Loucy (cell line): ENCODE results near the gene ABCC6.
"Not testable (repeated sequence)": the region's sequence is repeated elsewhere in the genome, so short reads cannot be mapped to it uniquely, and the experiment has no call there.

Experiments used
- H2AFZ ChIP-seq: fragments of 200-600 bp; sonication (generic); 2 replicates; pipeline ENCODE4 v1.6.0; 2016; ENCODE audit warnings: antibody characterized with exemption, mild to moderate bottlenecking, low read length, moderate library complexity
- H3F3A ChIP-seq: fragments of 200-600 bp; 2 replicates; pipeline ENCODE4 v1.6.0; 2016; ENCODE audit warnings: antibody characterized with exemption, low read depth, mild to moderate bottlenecking
- H3K27me3 ChIP-seq: fragments of 200-600 bp; sonication (generic); 2 replicates; pipeline ENCODE4 v1.6.1; 2014; ENCODE audit warnings: low read length, mild to moderate bottlenecking; ENCODE audit not compliant: insufficient read depth, poor library complexity, severe bottlenecking
- H3K36me3 ChIP-seq: fragments of 200-600 bp; sonication (generic); 2 replicates; pipeline ENCODE4 v1.6.1; 2016; ENCODE audit warnings: low read length; ENCODE audit not compliant: insufficient read depth
- H3K4me1 ChIP-seq: fragments of 200-600 bp; sonication (generic); 2 replicates; pipeline ENCODE4 v1.5.1; 2014; ENCODE audit warnings: low read length, mild to moderate bottlenecking; ENCODE audit not compliant: insufficient read depth, poor library complexity, severe bottlenecking
- H3K4me2 ChIP-seq: fragments of 200-600 bp; sonication (generic); 2 replicates; pipeline ENCODE4 v1.6.0; 2014; ENCODE audit warnings: antibody characterized with exemption, low read length, low read depth, mild to moderate bottlenecking; ENCODE audit not compliant: poor library complexity, severe bottlenecking
- H3K4me3 ChIP-seq: fragments of 200-600 bp; sonication (generic); 2 replicates; pipeline ENCODE4 v1.5.1; 2014; ENCODE audit warnings: low read length, mild to moderate bottlenecking, mixed read lengths; ENCODE audit not compliant: poor library complexity, severe bottlenecking
- H3K79me2 ChIP-seq: fragments of 200-600 bp; sonication (generic); 2 replicates; pipeline ENCODE4 v1.6.1; 2014; ENCODE audit warnings: low read length; ENCODE audit not compliant: insufficient read depth
- H3K9ac ChIP-seq: fragments of 200-600 bp; sonication (generic); 2 replicates; pipeline ENCODE4 v1.6.0; 2014; ENCODE audit warnings: mild to moderate bottlenecking, low read depth, low read length, moderate library complexity; ENCODE audit not compliant: poor library complexity, severe bottlenecking
- H3K9me2 ChIP-seq: fragments of 200-600 bp; sonication (generic); replicated peaks from 2 replicates; pipeline ENCODE4 v1.6.1; 2016; ENCODE audit warnings: low read depth, low read length, mixed read lengths
- H3K9me3 ChIP-seq: fragments of 200-600 bp; sonication (generic); 2 replicates; pipeline ENCODE4 v1.6.1; 2014; ENCODE audit warnings: mild to moderate bottlenecking, antibody characterized with exemption, low read length, low read depth; ENCODE audit not compliant: insufficient read depth
- H4K20me1 ChIP-seq: fragments of 200-600 bp; sonication (generic); 2 replicates; pipeline ENCODE4 v1.6.0; 2014; ENCODE audit warnings: antibody characterized with exemption, low read length, mild to moderate bottlenecking; ENCODE audit not compliant: insufficient read depth, poor library complexity, severe bottlenecking
- EZH2phosphoT487 ChIP-seq: fragments of 200-600 bp; IDR thresholded peaks from 2 replicates; pipeline ENCODE4 v1.6.1; 2018; ENCODE audit warnings: antibody characterized with exemption, mild to moderate bottlenecking, moderate library complexity, borderline replicate concordance
- TF ChIP-seq, protein P1 (sequence below): fragments of 200-600 bp; sonication (generic); conservative IDR thresholded peaks from 2 replicates; pipeline ENCODE4 v1.5.1; 2014; ENCODE audit warnings: mild to moderate bottlenecking, antibody characterized with exemption, low read length

Gene ABCC6

DNA sequence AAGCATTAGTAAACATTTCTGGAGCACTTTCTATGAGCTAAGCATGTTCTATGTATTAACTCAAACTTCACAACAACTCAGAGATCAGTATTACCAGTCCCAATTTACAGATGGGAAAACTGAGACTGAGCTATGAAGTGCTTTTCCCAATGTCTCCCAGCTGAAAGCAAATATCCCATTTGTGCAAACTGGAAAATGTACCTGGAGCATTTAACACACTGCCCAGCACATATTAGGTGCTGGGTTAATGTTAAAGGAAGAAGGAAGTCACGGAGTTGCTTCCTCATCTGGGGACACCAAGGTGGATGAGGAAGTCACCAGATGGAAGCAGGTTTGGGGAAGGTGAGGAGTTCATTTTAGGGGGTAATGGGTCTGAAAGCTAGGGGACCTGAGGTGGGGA lies 66.1 kb downstream of the ABCC6 start:
- Histone ChIP-seq H2AFZ (no peak overlapping the region), H3K36me3 (no peaks in the 10 kb centered on the region), H3K4me2 (no peak overlapping the region), H3K9ac (no peak overlapping the region), H3K4me3 (no peak overlapping the region), H4K20me1 (no peaks in the 10 kb centered on the region), H3K4me1 (no peaks in the 10 kb centered on the region), H3K27me3 (no peaks in the 10 kb centered on the region), H3K9me2 (no peaks in the 10 kb centered on the region), H3K79me2 (no peaks in the 10 kb centered on the region), H3K9me3 (peaks cover 10% of the 10 kb centered on the region; the same call in 1 of the 2 replicates), H3F3A (no peaks in the 10 kb centered on the region)
- no peak for TF ChIP-seq EZH2phosphoT487

DNA sequence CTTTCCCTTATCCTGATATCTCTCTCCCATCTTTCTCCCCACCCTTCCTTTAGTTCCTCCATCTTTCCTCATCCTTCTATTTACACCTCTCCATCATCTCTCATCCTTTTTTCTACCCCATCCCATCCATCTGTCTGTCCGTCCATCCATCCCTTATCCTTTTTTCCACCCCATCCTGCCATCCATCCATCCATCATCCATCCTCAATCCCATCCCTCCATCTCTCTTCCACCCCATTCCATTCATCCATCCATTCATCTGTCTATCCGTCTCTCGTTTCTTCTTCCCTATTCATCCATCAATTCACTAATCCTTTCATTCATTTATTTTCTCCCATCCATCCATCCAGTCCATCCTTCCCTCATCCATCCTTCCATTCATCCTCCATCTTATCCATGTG lies 68.1 kb downstream of the ABCC6 start:
- Histone ChIP-seq H3K27me3 (no peaks in the 10 kb centered on the region), H3K9ac (no peak overlapping the region), H3K4me1 (no peaks in the 10 kb centered on the region), H3K9me3 (peaks cover 10% of the 10 kb centered on the region; the same call in 1 of the 2 replicates), H4K20me1 (no peaks in the 10 kb centered on the region), H3F3A (no peaks in the 10 kb centered on the region), H3K36me3 (no peaks in the 10 kb centered on the region), H3K4me2 (no peak overlapping the region), H3K79me2 (no peaks in the 10 kb centered on the region), H3K9me2 (no peaks in the 10 kb centered on the region), H2AFZ (no peak overlapping the region), H3K4me3 (no peak overlapping the region)
- TF ChIP-seq, protein P1, sequence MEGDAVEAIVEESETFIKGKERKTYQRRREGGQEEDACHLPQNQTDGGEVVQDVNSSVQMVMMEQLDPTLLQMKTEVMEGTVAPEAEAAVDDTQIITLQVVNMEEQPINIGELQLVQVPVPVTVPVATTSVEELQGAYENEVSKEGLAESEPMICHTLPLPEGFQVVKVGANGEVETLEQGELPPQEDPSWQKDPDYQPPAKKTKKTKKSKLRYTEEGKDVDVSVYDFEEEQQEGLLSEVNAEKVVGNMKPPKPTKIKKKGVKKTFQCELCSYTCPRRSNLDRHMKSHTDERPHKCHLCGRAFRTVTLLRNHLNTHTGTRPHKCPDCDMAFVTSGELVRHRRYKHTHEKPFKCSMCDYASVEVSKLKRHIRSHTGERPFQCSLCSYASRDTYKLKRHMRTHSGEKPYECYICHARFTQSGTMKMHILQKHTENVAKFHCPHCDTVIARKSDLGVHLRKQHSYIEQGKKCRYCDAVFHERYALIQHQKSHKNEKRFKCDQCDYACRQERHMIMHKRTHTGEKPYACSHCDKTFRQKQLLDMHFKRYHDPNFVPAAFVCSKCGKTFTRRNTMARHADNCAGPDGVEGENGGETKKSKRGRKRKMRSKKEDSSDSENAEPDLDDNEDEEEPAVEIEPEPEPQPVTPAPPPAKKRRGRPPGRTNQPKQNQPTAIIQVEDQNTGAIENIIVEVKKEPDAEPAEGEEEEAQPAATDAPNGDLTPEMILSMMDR: no peak
- no peak for TF ChIP-seq EZH2phosphoT487

DNA sequence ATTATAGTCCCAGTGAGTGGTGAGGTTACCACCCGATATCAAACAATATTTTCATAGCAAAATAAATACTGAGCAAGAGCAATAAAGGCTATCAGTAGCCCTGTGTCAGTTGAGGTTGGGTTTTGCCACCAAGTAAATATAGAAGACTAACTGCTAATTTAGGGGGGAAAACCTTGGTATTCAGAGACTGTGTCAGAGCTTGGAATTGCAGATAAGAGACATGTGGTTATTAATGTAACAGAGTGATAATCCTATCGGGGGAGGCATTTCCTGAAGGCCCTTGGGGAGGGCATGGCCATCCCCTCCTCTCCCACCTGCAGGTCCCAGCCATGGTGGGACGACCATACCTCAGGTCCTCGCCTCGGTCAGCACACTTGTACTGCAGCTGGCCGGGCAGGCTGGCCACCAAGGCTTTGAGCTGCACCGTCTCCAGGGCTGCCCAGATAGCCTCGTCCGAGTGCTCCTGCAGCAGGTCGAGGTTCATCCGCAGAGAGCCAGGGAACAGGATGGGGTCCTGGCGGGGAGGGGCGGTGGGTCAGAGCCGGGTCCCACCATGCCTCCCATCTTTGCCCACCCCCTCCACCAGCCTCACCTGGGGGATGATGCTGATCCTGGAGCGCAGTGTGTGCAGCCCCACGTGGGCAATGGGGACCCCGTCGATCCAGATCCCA lies 68.9 kb downstream of the ABCC6 start:
- no peak overlapping the region for H2AFZ ChIP-seq
- no peaks in the 10 kb centered on the region for H3K4me1 ChIP-seq
- TF ChIP-seq EZH2phosphoT487: no peak
- TF ChIP-seq, protein P1: no peak
- H3F3A ChIP-seq: no peaks in the 10 kb centered on the region
- no peaks in the 10 kb centered on the region for H3K9me2 ChIP-seq
- H4K20me1 ChIP-seq: no peaks in the 10 kb centered on the region
- no peak overlapping the region for H3K4me2 ChIP-seq
- H3K4me3 ChIP-seq: no peak overlapping the region
- H3K27me3 ChIP-seq: no peaks in the 10 kb centered on the region
- peaks cover 10% of the 10 kb centered on the region; the same call in 1 of the 2 replicates for H3K9me3 ChIP-seq
- H3K79me2 ChIP-seq: no peaks in the 10 kb centered on the region
- H3K36me3 ChIP-seq: no peaks in the 10 kb centered on the region
- H3K9ac ChIP-seq: no peak overlapping the region

DNA sequence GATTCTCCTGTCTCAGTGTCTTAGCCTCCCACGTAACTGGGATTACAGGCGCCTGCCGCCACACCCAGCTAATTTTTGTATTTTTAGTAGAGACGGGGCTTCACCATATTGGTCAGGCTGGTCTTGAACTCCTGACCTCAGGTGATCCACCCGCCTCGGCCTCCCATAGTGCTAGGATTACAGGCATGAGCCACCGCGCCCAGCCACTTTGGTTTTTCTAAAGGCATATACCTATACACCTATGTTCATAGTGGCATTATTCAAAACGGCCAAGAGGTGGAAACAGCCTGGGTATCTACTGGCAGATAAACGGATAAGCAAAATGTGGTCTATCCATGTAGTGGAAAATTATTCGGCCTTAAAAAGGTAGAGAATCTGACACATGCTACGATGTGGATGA lies 70.3 kb downstream of the ABCC6 start:
- not testable (repeated sequence) for H3K4me3 ChIP-seq, H4K20me1 ChIP-seq, H3K4me1 ChIP-seq, H3K27me3 ChIP-seq, H3K9me3 ChIP-seq, H3K9me2 ChIP-seq, H3K79me2 ChIP-seq, H2AFZ ChIP-seq, H3K36me3 ChIP-seq, H3K9ac ChIP-seq, H3F3A ChIP-seq, H3K4me2 ChIP-seq
